ENCODE data around the gene CPLX3.

DNA sequence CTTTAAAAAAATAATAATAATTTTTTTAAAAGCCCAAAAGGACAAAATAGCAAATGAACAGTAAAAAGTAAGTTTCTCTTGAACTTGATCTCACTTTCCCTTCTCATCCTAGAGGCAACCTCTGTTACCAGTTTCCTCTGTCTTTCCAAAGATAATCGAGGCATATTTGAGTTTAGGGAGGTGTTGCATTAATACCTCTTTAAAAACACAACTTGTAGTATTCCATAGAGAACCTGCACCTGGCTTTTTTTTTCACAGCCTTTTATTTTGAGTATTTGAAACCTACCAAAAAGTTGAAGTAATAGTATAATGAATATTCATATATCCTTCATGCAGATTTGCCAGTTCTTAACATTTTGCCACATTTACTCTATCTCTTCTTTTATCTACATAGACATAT, 35.4 kb upstream of the CPLX3 start:
- TF ChIP-seq EZH2 (IDR thresholded peaks at IDR 0.05; ENCODE audit: borderline replicate concordance, low read length): no peak
- TF ChIP-seq, protein P1, sequence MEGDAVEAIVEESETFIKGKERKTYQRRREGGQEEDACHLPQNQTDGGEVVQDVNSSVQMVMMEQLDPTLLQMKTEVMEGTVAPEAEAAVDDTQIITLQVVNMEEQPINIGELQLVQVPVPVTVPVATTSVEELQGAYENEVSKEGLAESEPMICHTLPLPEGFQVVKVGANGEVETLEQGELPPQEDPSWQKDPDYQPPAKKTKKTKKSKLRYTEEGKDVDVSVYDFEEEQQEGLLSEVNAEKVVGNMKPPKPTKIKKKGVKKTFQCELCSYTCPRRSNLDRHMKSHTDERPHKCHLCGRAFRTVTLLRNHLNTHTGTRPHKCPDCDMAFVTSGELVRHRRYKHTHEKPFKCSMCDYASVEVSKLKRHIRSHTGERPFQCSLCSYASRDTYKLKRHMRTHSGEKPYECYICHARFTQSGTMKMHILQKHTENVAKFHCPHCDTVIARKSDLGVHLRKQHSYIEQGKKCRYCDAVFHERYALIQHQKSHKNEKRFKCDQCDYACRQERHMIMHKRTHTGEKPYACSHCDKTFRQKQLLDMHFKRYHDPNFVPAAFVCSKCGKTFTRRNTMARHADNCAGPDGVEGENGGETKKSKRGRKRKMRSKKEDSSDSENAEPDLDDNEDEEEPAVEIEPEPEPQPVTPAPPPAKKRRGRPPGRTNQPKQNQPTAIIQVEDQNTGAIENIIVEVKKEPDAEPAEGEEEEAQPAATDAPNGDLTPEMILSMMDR (IDR thresholded peaks at IDR 0.05; ENCODE audit: low read length): no peak

Measured in OCI-LY1 (cell line).